Measurements from ENCODE around the gene GOLGA8O.
"Not testable (repeated sequence)": the region's sequence is repeated elsewhere in the genome, so short reads cannot be mapped to it uniquely, and the experiment has no call there.

The GOLGA8O gene, protein sequence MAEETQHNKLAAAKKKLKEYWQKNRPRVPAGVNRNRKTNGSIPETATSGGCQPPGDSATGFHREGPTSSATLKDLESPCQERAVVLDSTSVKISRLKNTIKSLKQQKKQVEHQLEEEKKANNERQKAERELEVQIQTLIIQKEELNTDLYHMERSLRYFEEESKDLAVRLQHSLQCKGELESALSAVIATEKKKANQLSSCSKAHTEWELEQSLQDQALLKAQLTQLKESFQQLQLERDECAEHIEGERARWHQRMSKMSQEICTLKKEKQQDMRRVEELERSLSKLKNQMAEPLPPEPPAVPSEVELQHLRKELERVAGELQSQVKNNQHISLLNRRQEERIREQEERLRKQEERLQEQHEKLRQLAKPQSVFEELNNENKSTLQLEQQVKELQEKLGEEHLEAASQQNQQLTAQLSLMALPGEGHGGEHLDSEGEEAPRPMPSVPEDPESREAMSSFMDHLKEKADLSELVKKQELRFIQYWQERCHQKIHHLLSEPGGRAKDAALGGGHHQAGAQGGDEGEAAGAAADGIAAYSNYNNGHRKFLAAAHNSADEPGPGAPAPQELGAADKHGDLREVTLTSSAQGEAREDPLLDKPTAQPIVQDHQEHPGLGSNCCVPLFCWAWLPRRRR

GRCh38 chr15:32455534-32455933, at the start of gene GOLGA8O:
TSS of gene GOLGA8O (minus strand) at chr15:32455634. CDS start at chr15:32455536, 98 bp downstream.
- DNase-seq, result not testable (repeated sequence)

GRCh38 chr15:32504152-32504811, 48.8 kb upstream of the GOLGA8O start:
- DNase-seq, result not testable (repeated sequence)

DNA sequence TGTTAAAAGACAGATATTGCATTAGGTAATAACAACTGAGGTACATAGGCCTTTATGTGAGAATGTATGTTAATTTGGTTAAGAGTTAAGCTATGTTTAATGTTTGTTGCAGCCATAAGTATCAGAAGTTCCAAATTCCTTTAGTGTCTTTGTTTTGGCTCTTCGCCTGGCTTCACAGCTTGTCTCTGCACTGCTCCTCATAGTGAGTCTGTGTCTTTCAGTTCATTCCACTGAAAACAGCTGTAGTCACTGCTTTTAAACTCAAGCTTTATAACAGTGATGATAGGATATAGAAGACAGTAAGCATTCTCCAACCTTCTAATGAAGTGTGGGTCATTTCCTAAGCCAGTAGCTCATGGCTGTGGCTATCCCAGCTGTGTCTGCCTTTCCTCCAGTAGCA, 47.5 kb upstream of the GOLGA8O start:
- not testable (repeated sequence) for DNase-seq

GRCh38 chr15:32492768-32493167, 37.3 kb upstream of the GOLGA8O start:
- not testable (repeated sequence) for DNase-seq

DNA sequence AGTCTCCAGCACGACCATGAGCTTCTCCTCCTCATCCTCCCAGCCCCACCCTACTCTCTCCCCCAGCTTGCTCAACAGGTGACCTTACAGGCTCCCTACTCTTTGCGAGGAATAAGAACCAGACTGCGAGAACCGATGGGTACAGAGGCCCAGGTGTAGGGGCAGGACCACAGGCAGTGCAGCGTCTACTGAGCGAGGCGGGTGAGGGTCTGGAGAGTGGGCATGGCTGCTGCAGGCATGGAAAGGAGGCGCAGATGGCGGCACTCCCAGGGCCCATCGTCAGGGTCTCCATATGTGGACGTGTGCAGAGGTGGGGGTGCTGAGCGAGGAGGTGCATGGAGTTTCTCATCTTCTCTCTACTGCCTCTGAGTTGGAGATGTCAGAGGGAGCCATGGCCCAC, 31.0 kb upstream of the GOLGA8O start:
- DNase-seq, result not testable (repeated sequence)

GRCh38 chr15:32483377-32483776, 27.9 kb upstream of the GOLGA8O start:
- DNase-seq, result not testable (repeated sequence)

DNA sequence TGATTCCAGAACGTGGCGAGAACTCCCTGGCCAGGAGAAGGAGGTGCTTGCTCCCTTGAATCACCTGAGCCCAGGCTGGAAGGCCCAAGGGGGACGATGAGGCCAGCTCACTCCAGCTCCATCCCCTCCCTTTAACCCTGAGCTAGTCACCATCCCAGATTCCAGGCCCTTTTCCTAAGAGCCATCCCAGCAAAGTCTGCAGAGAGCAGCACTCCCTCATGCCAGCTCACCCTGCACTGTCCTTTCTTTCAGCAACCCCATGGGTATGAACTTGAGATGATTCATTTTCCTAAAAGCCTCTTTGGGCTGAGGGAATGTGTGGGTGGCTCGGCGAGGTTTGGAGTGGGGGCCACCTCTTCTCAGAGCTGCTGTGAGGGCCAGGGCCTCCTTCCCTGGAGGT, 26.2 kb upstream of the GOLGA8O start:
- DNase-seq, result not testable (repeated sequence)

GRCh38 chr15:32468076-32468475, 12.6 kb upstream of the GOLGA8O start:
- DNase-seq, result not testable (repeated sequence)

- not testable (repeated sequence) for DNase-seq
Observed at GRCh38 chr15:32440445-32440977, 14.9 kb downstream of the GOLGA8O start.

- not testable (repeated sequence) for DNase-seq
Observed at GRCh38 chr15:32434102-32434963, 21.1 kb downstream of the GOLGA8O start.

GRCh38 chr15:32427635-32428034, 27.8 kb downstream of the GOLGA8O start:
- DNase-seq, result not testable (repeated sequence)

- DNase-seq, result not testable (repeated sequence)
Observed at GRCh38 chr15:32426511-32426910, 28.9 kb downstream of the GOLGA8O start.

DNA sequence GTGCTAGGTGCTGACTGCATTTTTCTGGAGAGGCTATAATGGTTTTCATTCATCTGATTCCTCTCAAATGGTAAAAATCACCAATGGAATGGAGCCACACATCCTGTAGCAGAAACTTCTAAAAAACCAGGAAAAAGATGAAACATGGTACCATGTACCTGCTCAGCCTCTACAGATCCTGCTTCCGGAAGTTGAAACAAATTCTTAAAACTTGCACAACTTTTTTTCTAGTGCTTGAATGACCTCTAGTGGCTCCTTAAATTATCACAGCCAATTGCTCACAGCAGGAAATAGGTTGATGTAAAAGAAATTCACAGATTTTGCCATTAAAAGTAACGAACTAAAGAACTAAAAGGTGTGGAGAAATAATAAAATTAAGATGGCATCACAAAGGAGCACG, 47.5 kb downstream of the GOLGA8O start:
- not testable (repeated sequence) for DNase-seq

DNA sequence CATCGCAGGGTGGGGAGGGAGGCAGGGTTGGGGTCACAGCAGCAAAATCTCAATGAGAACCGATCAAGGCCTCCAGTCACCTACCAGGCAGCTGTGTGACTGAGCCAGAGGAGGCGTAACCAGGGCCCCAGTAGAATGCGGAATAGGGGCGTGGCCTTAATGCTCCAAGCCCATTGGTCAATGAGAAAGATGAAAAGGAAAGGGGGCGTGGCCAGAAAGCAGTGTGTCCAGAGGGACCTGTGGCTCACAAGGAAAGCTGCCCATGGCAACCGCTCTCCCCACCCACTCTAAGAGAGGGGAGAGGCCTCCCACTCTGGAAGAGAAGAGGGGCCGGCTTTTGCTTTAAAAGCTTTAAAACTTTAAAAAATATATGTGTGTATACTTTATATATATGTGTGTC, 52.2 kb downstream of the GOLGA8O start, which contains the start of gene GOLGA8K:
Gene GOLGA8K (minus strand): TSS at position 101 of the 400 bp plus-strand sequence. CDS start 98 bp downstream, at position 3.
- not testable (repeated sequence) for DNase-seq

DNA sequence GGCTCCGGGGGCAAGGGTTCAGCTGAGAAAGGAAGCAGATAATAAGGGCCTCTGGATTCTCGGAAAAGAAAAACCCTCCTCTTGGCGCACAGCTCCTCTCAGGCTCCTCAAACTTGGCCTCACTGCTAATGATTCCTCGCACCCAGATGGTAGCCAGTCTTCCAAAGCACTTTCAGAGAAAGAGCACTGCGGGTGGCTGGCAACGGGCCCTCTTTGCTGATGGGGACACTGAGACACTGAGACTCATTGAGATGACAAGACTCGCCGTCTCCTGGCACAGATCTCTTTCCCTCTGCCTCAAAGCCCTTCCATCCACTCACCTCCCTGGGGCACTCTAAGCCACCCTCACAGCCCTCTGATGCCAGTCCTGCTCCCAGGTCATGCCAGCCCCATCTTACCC, 58.9 kb downstream of the GOLGA8O start:
- not testable (repeated sequence) for DNase-seq
